ENCODE data around the gene RASL12. TPM values are rescaled to one million over a fixed set of nuclear protein-coding genes. Genes with fewer than 3 reads are reported as not detected.

Gene RASL12
- total and polyA plus RNA-seq, 7 donors = 2.5 to 6.3 (median 3.0) TPM

DNA sequence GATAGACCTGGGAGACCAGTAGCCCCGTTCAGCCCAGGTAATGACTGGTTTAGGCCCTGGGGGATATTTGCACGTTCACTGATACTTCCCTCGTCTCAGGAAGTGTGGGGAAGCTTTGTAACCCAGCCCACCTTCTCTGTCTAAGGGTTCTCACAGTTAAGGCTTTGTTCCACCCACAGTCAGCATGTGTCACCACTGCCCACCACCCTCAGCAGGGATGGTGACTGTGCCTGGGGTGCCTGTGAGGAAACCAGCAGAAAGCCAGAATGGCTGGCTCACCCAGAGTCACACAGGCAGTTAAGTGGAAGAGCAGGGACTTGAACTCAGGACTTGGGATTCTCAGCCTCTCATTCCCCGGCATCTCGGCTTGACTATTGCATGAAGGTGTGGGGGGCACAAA, 14.0 kb upstream of the RASL12 start:
- no peak for TF ChIP-seq CTCF (IDR thresholded peaks at IDR 0.05)
- Histone ChIP-seq H3K36me3 (ENCODE audit: insufficient read depth in 1 of 2, low read depth in 1 of 2) (no peaks in the 10 kb centered on the region), H3K4me3 (no peak overlapping the region), H3K4me1 (peaks cover 58% of the 10 kb centered on the region), H3K27me3 (ENCODE audit: insufficient read depth in 3 of 3, low read length in 2 of 3) (no peaks in the 10 kb centered on the region), H3K27ac (peak overlapping the region; percentile 54), H3K9me3 (no peaks in the 10 kb centered on the region)
- 79 to 85% (median 82%) methylated on average over 5 of the region's 5 CpGs for WGBS, 3 donors
- DNase-seq = no peak
- intact Hi-C loops (cut with DNase I) = no loop called here
- no peak for ATAC-seq

- no peak for ATAC-seq
- 31 to 48% (median 40%) methylated on average over 6 of the region's 6 CpGs for WGBS, 3 donors
- no peaks in the 10 kb centered on the region for H3K9me3 ChIP-seq
- no peaks in the 10 kb centered on the region for H3K27me3 ChIP-seq (ENCODE audit: insufficient read depth in 3 of 3, low read length in 2 of 3)
- H3K27ac ChIP-seq = peak overlapping the region; percentile 54
- intact Hi-C loops (cut with DNase I) = no loop called here
- H3K4me3 ChIP-seq = no peak overlapping the region
- TF ChIP-seq CTCF (IDR thresholded peaks at IDR 0.05) = no peak
- DNase-seq = no peak
- H3K36me3 ChIP-seq (ENCODE audit: insufficient read depth in 1 of 2, low read depth in 1 of 2) = no peaks in the 10 kb centered on the region
- peaks cover 59% of the 10 kb centered on the region for H3K4me1 ChIP-seq
Observed at GRCh38 chr15:65081270-65081669, 13.5 kb upstream of the RASL12 start.

DNA sequence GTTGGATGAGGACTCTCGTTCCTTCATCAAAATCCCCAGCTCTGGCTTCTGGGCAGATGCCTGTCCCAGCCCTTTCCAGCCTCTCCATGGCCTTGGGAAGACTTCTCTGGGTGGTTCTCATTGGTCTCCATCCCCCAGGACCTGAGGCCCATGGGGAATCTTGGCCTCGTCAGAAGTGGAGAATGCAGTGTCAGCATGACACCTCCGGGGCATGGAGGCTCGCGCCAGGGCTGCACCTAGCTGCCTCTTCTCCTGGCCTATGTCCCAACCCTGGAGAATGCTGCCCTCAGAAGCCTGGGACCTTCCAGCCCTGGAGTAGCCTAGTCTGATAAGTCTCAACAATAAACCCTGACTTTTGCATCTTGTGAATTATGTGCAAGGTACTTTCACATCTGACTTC, 11.8 kb upstream of the RASL12 start:
- TF ChIP-seq CTCF (IDR thresholded peaks at IDR 0.05) = no peak
- Histone ChIP-seq H3K36me3 (ENCODE audit: insufficient read depth in 1 of 2, low read depth in 1 of 2) (no peaks in the 10 kb centered on the region), H3K27me3 (ENCODE audit: insufficient read depth in 3 of 3, low read length in 2 of 3) (no peaks in the 10 kb centered on the region), H3K27ac (peak overlapping the region; percentile 15), H3K4me3 (no peak overlapping the region), H3K4me1 (peaks cover 43% of the 10 kb centered on the region), H3K9me3 (no peaks in the 10 kb centered on the region)
- ATAC-seq (no peak), DNase-seq (no peak)
- WGBS, 3 donors = 39 to 52% (median 43%) methylated on average over 5 of the region's 5 CpGs
- intact Hi-C loops (cut with DNase I) = no loop called here

DNA sequence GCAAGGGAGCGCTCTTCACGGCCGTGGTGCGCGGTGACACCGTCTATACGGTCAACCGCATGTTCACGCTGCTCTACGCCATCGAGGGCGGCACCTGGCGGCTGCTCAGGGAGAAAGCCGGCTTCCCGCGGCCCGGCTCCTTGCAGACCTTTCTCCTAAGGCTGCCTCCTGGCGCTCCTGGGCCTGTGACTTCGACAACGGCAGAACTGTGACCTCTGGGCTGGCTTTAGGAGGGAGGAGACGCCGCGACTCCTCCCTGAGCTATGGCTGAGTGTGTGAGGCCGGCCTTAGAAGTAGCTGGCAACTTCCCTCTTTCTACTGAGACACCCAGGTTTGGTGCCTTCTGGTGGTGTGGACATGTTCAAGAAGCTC, 10.2 kb upstream of the RASL12 start:
- peak overlapping the region; percentile 52 for H3K4me3 ChIP-seq
- WGBS, 3 donors = 9 to 29% (median 10%) methylated on average over 20 to 24 of the region's 24 CpGs
- intact Hi-C loops (cut with DNase I) = loop anchor here in 1 of 2 donors (1.0 kb wide), 1 partner anchor 24 kb away; no protein-coding TSS in a partner anchor

More for the DNA sequence above, 10.2 kb upstream of the RASL12 start:
- ATAC-seq (peak; percentile 78 to 89 (median 87)), DNase-seq (peak; percentile 74 to 92)
- H3K9me3 ChIP-seq = no peaks in the 10 kb centered on the region
- peak; percentile 60 for TF ChIP-seq CTCF (IDR thresholded peaks at IDR 0.05)
- H3K27me3 ChIP-seq (ENCODE audit: insufficient read depth in 3 of 3, low read length in 2 of 3) = no peaks in the 10 kb centered on the region
- H3K27ac ChIP-seq = peak overlapping the region; percentile 87
- H3K4me1 ChIP-seq = peaks cover 34% of the 10 kb centered on the region
- no peaks in the 10 kb centered on the region for H3K36me3 ChIP-seq (ENCODE audit: insufficient read depth in 1 of 2, low read depth in 1 of 2)

Measured in psoas muscle (tissue), 8 donors.